ENCODE measurements around the gene TRIL. TPM values are rescaled to one million over a fixed set of nuclear protein-coding genes. Genes with fewer than 3 reads are reported as not detected.
A peak's percentile ranks its signal among the peaks of the same experiment; 100 is the strongest.

TRIL gene
- total and polyA plus RNA-seq, 2 of the 13 experiments (the other 11 are each of a cell fraction or from before 2014, with no cell fraction given) = 0.18 to 0.40 TPM

- TF ChIP-seq ZNF652 (CRISPR knock-in tag; IDR thresholded peaks at IDR 0.05; ENCODE audit: borderline replicate concordance, low read depth) = no peak
- TF ChIP-seq ZNF451 (CRISPR knock-in tag; IDR thresholded peaks at IDR 0.05) = peak; percentile 95; the same call in 1 of the 2 replicates
- TF ChIP-seq PRDM10 (CRISPR knock-in tag; IDR thresholded peaks at IDR 0.05; ENCODE audit: low read depth) = no peak
- peak; percentile 94 for TF ChIP-seq ZNF556 (CRISPR knock-in tag; IDR thresholded peaks at IDR 0.05; ENCODE audit: borderline replicate concordance)
- peak; percentile 97; the same call in 1 of the 2 replicates for TF ChIP-seq ZNF879 (CRISPR knock-in tag; IDR thresholded peaks at IDR 0.05)
- TF ChIP-seq ARID4A (CRISPR knock-in tag; IDR thresholded peaks at IDR 0.05; ENCODE audit: borderline replicate concordance) = peak; percentile 92
- no peak for TF ChIP-seq MBNL3 (CRISPR knock-in tag; conservative IDR thresholded peaks at IDR 0.05)
- no peak for TF ChIP-seq MLXIP (CRISPR knock-in tag; IDR thresholded peaks at IDR 0.05; ENCODE audit: borderline replicate concordance)
- peak; percentile 42; the same call in 1 of the 2 replicates for TF ChIP-seq FOSL1 (CRISPR knock-in tag; IDR thresholded peaks at IDR 0.05; ENCODE audit: borderline replicate concordance)
- TF ChIP-seq SPEN (CRISPR knock-in tag; IDR thresholded peaks at IDR 0.05; ENCODE audit: low read depth) = peak; percentile 86
- TF ChIP-seq KLF13 (CRISPR knock-in tag; IDR thresholded peaks at IDR 0.05) = no peak
- TF ChIP-seq TRIM22 (IDR thresholded peaks at IDR 0.05) = no peak
- TF ChIP-seq ZNF713 (CRISPR knock-in tag; IDR thresholded peaks at IDR 0.05) = no peak
- TF ChIP-seq FOXA1 (IDR thresholded peaks at IDR 0.05) = no peak
- no peak; the same call in 1 of the 2 replicates for TF ChIP-seq FOXA1 (CRISPR knock-in tag; IDR thresholded peaks at IDR 0.05)
- TF ChIP-seq ZNF891 (CRISPR knock-in tag; IDR thresholded peaks at IDR 0.05) = peak; percentile 97
- TF ChIP-seq ZC3H4 (CRISPR knock-in tag; IDR thresholded peaks at IDR 0.05; ENCODE audit: borderline replicate concordance) = no peak
Measured at GRCh38 chr7:28955718-28956607, 2.2 kb downstream of the TRIL start (continued).

All from HepG2 (cell line).